Breast epithelium (tissue), 3 donors: ENCODE results near the gene MRTFA.

ENCODE experiments used
- CTCF ChIP-seq, 3 donors: fragments of 450-650 bp; IDR thresholded peaks; one replicate each; pipeline ENCODE4 v1.5.1; 2016 to 2017; ENCODE audit warnings: antibody characterized with exemption in 3 of 3, mild to moderate bottlenecking in 3 of 3, moderate library complexity in 3 of 3
- POLR2A ChIP-seq: fragments of 450-650 bp; IDR thresholded peaks from one replicate; pipeline ENCODE4 v1.6.1; 2016; ENCODE audit warnings: antibody characterized with exemption, mild to moderate bottlenecking, moderate library complexity

- no peak for TF ChIP-seq CTCF (IDR thresholded peaks at IDR 0.05)
- no peak for TF ChIP-seq POLR2A
Measured at GRCh38 chr22:40422558-40423309, 213.8 kb downstream of the MRTFA start.
